Stimulated activated CD4-positive, alpha-beta T cell treated with anti-CD3 and anti-CD28 coated beads, TNF-alpha, amount 100 ng/mL, for 1 hour (primary cell): Measurements from ENCODE around the gene FBXW12.

Source experiments
- DNase-seq, 3 donors: peaks; one replicate each; pipeline ENCODE4 v3.0.0-alpha.2; 2020; ENCODE audit warnings: low read depth in 3 of 3, low spot score in 1 of 3

Gene FBXW12

DNA sequence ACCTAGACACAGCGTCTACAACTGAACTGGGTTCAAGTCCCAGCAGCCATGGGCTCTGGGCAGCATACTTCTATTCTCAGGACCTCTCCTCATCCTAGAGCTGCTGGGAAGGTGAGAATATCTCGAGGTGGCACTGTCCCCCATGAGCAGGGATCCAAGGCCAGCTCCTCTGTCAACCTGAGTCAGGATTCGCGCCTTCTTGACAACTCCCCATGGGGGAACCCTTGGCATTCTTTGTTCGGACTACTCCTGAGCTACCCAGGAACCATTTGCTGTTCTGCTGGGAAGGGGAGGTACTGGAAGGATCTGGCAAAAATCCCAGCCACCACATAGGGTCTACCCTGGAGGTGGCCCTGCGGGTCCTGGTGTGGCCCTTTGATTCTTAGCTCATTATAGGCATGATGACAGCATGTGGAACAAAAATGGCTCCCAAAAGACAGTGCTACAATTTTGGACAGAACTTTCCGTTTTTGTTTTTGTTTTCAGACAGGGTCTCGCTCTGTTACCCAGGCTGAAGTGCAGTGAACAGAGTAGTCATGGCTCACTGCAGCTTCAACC, 35.6 kb downstream of the FBXW12 start:
- DNase-seq = no peak

DNA sequence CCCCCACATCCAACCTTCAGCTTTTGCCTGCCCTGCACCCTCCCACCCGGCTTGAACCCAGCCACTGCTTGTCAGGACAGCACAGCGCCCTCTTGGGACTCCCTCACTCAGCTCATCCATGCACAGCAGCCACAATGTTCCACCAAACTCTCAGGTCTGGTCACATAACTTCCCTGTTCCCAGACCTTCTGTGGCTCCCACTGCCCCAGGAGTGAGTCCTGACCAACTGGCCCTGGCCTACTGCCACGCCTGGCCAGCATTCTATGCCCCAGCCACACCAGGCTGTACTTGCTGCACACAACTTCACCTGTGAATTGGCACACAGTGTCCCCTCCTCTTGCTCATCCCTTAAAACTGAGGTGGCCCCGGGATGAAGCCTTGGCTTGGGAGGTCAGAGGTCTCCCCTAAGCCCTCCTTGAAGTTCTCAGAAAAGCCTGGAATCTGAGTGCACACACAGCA, 36.8 kb downstream of the FBXW12 start:
- DNase-seq = no peak

DNA sequence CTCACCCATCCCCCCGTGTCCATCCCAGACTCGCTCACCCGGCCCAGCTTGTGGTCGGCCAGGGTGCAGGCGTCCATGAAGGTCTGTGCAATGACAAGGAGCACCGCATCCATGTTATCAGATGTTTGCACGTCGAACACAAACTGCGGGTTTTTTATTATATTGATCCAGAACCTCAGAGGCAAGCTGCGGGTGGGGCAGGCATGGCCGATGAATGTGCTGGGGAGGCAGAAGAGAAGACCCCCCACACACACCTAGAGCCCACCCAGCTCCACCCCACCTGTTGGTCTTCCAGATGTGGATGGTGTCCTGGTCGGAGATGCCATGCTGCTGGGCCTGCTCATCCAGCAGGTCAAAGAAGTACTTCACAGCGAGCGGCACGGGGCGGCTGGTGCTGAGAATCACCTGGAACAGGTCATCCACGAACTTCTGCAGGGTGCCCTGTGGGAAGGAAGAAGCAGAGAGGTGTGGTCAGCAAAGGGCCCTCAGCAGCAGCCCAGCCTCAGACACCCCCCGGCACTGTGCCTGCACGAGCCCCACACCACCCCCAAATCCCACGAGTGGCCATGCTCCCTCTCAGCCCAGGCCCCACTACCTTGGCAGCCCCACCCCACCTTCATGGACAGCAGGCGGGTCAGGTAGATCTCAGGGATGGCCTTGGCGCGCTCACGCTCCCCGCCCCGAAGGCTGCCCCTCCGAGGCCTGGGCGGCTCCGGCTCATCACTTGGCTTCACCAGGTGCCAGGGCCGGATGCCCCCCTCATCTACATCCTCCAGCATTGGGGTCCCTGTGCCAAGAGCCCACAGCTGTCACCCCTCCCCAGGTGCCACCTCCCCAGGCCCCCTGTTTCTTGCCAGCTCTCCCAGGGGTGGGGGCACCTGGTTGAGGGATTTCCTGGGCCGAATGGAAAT, 37.5 kb downstream of the FBXW12 start:
- DNase-seq = no peak

DNA sequence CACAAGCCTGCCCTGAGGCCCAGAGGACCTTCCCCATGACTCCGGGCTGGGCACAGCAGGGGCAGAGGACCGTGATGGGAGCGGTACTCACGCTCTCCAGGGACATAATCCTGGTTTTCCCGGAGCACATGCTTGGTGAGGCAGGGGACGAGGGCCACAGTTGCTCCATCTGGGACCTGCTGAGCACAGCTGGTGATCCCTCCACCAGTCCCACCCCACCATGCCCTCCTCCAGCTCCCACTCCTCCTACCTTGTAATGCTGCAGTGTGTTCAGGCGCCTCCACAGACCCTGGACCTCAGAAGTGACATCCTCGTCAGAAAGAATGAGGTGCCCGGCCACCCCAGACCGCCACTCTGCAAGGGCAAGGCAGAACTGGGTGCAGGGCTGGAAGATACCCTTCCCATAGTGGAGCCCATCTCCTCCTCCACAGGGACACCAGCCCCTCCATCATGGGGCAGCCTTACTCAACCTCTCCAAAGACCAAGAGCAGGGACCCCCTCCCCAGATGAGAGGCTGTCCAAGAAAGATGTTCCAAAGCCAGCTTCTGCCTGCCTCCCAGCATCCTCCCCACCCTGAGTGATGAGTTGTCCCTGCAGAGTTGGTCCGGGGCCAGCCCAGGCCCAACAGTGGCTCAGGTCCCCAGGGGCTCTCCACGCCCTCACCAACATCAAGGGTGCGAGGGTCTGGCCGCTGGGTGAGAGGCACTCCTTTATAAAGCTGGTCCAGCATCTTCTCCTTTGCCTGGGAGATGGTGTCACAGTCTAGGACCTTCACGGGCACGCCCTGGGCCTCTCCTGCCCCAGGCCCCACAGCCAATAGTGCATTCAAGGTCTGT, 38.4 kb downstream of the FBXW12 start:
- no peak for DNase-seq

DNA sequence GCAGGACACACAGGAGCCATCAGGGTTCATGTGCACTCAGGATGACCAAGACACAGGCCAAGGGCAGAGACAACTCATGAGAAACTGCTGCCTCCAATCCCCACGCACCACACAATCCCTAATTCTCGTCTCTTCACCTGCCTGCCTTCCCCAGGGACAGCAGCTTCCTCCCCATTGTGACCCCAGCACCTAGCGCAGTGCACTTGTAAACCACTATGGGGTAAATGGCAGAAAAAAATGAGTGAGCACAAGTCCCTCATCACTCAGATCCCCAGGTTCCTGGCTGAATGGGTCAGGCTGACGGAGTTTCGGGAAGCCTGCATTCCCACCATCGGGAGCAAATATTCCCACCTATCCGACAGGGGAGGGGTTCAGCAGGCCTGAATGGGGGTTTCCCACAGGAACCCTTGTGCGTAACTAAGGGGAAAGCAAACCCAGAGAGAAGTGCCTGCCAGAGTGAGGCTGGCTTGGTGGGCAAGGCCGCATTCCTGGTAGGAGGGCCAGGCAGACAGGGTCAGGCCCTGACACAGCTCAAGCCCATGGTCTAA, 39.1 kb downstream of the FBXW12 start:
- no peak for DNase-seq

DNA sequence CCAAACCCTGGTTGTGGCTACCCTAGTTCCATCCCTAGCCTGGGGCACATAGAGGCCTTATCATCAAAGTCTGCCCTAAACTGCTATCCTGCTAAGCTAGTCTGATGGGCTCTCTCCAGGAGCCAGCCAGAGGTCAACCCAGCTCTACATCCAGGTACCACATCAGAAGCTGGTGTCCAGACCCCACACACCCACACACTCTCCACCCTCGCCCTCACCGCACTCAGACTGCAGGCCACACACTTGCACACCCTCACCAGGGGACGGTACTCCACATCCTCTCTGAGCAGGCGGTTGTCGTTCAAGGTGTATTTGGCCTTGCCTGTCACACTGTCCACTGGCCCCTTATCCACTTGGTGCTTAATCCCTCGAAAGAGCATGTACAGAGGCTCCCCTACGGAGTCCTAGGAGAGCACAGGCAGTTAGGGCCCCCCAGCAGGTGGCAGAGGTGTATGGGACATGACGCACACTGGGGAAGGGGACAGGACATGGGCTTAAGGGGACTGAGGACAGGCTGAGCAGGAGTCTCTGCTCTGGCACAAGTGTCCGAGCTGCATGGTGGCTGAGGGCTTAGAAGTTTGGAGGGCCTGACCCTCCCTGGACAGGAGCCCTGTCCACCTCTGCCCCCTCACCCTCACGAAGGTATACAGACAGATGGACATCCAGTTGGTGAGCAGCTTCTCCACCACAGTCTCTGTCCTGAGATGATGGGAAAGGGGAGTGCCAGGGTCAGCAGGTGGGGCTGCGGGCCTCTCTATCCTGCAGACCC, 39.8 kb downstream of the FBXW12 start:
- no peak for DNase-seq

DNA sequence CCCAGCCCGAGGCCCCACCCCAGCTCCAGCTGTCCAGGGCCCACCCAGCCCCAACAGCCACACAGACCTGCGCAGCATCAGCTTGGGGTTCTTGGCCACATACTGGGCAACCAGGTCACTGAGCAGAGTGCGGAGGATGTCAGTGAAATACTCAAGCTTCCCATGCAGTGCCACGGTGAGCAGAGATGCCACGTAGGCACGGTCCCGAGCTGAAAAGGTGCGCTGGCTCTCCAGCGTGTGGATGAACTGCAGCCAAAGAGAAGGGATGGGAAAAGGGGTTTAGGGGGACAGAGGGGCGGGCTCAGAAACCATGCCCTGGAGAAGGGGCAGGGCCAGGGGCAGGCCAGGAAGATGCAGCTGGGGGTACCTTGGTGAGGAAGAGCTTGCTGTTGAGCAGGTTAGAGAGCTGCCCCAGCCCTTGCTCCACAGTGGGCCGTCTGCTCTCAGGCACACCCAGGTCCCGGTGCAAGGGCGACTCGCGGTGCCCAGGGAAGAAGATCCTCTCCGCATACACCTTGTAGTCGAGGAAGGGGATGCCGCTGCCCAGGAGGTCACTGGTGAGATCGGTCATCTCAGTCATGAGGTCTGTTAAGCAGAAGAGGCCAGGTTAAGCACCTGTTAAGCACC, 40.5 kb downstream of the FBXW12 start:
- no peak for DNase-seq

DNA sequence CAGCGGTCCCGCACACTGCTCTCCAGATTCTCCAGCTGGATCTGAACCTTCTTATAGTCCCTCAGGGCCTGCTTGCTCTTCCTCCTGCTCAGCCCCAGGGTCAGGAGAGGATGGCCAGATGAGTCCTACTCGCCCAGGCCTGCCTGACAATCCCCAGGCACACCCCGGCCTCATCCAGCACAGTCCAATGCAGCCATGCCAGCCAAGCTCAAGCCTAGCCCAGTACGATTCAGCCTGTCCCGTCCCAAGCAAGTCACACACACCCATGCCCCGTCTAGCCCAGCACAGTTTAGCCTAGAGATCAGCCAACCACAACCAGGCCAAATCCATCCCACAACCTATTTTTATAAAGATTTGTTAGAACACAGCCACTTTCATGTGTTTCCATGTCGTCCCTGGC, 41.1 kb downstream of the FBXW12 start:
- no peak for DNase-seq

DNA sequence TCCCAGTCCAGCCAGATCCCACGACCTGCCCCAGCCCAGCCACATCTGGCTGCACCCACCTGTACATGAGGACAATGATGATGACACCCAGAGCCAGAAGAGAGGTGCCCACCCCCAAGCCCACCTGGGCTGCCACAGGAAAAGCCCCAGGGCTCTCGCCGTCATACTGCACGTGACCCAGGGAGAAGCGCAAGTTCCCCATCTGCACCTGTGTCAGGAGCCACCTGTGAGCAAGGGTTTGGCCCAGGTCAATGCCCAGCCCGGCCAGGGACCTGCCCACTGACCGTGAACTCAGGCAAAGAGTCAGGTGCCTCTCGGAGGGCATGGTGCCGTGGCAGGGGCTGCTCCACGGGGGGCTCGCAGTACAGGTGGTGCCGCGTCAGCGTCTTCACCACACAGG, 41.6 kb downstream of the FBXW12 start:
- no peak for DNase-seq

DNA sequence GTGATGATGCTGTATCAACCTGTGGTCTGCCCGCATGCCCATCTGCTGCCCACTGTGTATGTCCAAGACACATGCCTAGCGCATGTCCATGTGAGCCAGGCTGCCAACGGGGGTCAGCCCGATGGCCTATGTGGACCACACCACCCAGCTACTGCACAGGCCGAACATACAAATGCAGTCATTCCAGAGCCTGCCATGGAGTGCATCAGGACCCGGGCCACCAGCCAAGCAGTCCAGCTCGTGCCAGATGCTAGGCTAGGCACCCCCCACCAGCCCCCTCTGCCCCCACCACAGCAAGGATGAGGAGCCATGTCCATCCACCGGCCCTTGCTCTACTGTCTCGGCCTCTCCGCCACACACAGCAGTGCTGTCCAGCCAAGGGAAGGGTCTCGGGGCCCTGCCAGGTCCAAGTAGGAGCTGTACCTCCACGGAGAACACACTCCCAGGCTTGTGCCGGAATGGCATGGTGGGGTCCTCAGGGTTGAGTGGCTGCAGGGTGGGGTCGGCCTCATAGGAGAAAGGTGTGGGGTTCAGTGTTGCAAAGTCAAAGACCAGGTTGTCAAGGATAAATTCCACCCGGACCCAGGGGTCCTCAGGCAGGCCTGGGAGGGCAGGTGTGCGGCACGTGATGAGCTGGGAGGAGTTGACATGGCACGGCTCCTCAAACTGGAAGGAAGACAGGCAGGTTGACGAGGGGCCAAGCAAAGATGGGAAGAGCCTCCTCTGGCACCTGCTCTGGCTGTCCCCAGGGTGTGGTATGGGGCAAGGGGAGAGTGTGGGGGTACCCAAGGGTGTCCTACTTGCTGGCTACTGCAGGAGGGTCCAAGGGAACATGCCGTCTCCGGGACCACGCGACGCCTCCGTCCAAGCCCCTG, 42.6 kb downstream of the FBXW12 start:
- no peak for DNase-seq

DNA sequence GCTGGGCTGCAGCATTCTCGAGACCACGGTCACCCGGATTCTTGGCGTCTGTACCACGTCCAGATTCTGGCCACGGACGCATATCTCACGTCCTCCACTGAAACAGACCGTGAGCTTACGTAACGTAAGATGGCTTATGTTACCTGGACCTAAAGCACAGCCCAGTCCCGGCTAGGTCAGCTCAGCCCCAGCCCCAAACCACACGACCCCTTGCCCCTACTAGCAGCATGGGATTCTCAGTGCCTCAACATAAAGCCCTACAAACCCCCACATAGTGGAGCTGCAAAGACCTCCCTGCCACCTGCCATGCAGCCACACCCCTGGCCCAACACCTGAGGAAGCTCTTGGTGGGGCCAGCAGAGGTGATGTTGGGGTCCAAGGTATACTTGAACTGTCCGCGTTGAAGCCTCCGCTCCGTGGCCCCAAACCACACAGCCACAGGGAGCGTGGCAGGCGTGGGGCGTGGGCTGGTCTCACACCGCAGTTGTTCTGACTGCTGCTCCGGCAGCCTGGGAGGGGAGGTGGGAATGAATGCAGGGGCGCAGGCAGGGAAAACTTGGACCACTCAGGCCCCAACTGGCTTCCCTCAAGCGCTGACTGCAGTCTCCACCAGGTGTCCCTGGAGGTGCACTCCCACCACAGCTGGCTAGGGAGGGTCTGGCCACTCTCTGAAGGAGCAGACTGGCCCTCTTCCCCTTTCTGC, 43.4 kb downstream of the FBXW12 start:
- no peak for DNase-seq

DNA sequence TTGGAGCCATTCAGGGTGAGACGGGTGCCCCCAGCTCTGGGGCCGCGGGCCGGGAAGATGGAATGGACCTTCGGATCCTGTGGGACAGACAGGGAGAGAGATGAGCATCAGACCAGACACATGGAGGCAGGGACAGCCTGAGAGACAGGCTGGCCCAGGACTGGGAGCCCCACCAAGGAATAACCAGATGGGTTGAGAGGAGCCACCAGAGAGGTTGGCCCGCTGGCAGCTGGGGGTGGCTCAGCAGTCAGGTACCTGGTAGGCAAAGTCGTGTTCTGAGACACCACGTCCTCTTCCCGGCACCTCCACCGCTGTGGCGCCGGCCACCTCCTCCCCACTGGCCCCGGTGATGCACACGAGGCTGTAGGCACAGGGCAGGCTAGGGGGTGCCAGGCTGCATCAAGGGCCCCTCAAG, 44.1 kb downstream of the FBXW12 start:
- no peak for DNase-seq

DNA sequence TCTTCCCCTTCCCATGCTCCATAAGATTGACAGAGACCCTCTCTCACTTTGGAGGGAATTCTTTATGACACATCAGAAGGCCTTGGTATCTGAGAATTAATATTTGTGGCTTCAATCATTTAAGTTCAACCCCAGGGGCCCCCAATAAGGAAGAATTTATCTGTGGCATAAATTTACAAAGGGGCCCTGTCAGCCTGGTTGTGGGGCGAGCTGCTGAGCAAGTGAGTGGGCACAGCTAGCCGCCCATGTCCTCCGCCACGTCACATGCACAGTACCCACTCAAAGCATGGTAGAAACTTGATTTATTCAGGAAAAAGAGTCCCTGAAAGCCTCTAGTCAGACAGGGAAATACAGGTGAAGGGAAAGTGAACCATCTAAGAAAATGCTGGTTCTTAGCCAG, 44.5 kb downstream of the FBXW12 start:
- DNase-seq = no peak

DNA sequence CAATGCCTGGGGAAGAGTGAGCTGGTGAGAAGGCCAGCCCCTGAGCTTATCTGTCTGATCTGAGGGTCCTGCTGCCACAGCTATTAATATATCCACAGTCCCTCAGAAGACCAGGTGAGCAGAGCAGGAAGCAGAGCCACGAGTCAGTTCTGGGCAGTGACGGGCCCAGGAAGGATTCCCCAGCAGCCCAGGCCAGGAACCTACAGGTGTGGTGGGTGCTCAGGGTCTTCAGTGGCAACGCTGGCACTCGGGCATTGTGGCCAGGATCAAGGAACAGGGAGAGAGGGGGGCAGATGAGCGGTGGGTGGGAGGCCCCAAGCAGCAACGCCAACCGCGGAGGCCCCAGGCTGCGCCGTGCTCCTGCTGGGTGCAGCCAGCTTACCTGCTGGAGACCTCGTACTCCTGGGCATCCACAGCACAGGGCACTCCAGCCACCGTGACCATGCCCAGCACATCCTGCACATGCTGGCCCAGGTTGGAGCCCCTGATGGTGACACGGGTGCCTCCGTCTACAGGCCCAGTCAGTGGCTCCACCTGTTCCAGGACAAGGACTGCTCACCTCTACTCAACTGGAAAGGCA, 45.6 kb downstream of the FBXW12 start:
- no peak for DNase-seq

DNA sequence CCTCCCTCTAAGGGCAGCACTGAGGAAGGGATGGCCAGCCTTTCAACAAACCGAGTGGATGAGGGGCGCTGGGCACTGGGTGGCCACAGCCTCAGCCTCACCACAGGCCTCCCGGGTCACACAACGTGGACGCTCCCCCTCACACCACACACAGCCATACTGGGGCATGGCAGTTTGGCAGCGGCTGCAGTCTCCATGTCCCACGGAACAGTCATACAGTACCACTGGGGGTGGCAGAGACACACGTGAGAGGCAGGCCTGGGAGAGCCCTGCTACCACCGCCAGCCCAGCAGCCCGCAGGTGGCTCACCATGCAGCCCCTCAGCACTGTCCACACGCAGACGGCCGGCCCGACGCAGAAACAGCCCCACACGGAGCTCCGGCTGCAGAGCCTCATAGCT, 46.1 kb downstream of the FBXW12 start:
- no peak for DNase-seq

DNA sequence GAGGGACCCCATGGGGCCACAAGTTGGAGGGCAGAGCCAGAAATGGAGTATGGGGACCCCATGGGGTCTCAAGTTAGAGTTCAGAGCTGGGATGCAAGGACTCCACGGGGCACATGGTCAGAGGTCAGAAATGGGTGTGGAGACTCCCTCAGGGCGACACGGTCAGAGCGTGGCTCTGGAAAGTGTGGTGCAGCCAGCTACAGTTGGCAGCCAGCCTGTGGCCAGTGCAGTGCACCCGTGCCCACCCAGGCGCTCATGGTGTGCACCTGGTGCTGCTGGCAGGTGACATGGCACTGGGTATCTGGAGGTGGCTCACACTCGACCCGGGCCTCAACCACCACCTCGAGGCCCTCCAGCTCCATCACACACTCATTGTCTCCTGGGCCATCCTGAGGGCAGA, 46.6 kb downstream of the FBXW12 start:
- DNase-seq = no peak

DNA sequence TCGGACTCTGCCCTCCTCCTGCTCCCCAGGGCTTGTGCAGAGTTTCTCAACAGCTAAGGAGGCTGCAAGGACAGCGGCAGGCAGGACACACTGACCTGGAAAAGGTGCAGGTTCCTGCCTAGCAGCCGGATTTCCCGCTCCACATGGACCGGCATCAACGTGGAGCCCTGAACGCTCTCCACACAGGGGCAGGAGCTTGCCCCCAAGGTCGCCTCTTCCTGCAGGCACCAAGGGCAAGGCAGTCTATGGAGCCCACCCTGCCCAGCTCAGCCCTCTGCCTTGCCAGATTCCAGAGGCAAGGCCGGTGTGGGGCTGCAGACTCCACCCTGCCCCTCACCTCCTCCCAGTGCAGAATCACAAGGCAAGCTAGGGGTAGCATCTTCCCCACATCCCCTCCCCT, 47.1 kb downstream of the FBXW12 start:
- DNase-seq = no peak

DNA sequence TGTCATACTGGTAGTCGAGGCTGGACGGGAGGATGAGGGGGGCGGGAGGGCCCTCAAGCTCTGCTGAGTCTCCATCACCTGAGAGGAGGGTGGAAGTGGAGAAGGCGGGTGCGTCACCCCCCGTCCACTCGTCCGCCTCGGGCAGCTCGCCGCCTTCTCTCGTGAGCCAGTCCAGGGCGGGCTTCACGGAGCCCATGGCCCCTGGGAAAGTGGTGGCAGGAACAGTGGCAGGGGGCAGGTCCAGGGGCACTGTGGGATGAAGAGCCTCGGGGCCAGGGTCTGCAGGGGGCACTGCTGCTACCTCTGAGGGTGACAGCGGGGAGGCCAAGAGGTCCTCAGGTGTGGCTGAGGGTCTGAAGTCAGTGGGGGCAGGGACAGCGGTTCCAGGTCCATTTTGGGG, 47.6 kb downstream of the FBXW12 start:
- no peak for DNase-seq
